Panc1 (cell line): ENCODE data around the gene CLCN4. TPM values are rescaled to one million over a fixed set of nuclear protein-coding genes. Genes with fewer than 3 reads are reported as not detected.

ENCODE experiments used
- ATAC-seq: fragments of 200-7000 bp; cut with Tn5 transposase; 2 replicates; pipeline ENCODE4 v1.9.1; 2020; ENCODE audit warnings: mild to moderate bottlenecking, moderate library complexity
- BruUV-seq: library from RNA; stranded (reverse); fragments of 400-500 nt; replicated peaks from 2 replicates; lab custom pipeline; 2021; lab: Mats Ljungman, UMichigan
- CTCF ChIA-PET: fragments of 300-600 bp; sonication (Branson Sonifier 250); formaldehyde crosslinking; loops from one replicate; lab custom pipeline; 2022; ENCODE audit warnings: antibody characterized with exemption; lab: Charles Lee
- POLR2A ChIA-PET: fragments of 300-600 bp; sonication (Branson Sonifier 250); formaldehyde crosslinking; loops from one replicate; lab custom pipeline; 2022; ENCODE audit warnings: antibody characterized with exemption; lab: Charles Lee
- DNase-seq: peaks from one replicate; pipeline ENCODE4 v3.0.0-alpha.2; 2010; ENCODE audit warnings: low read depth, low spot score
- H3K27ac ChIP-seq: 2 replicates; pipeline ENCODE4 v1.5.1; 2011; ENCODE audit warnings: mild to moderate bottlenecking, low read length, inconsistent platforms
- H3K27me3 ChIP-seq: fragments of 200-500 bp; sonication (Bioruptor generic); 2 replicates; pipeline ENCODE4 v1.6.0; 2014; ENCODE audit warnings: low read length, inconsistent platforms; ENCODE audit not compliant: control insufficient read depth, insufficient read depth
- H3K36me3 ChIP-seq: fragments of 200-500 bp; sonication (Bioruptor generic); 2 replicates; pipeline ENCODE4 v1.5.1; 2014; ENCODE audit warnings: inconsistent platforms, mild to moderate bottlenecking, low read length, moderate library complexity; ENCODE audit not compliant: control insufficient read depth, insufficient read depth
- H3K4me1 ChIP-seq: 2 replicates; pipeline ENCODE4 v1.5.1; 2011; ENCODE audit warnings: inconsistent platforms, mild to moderate bottlenecking, low read length, moderate library complexity; ENCODE audit not compliant: control insufficient read depth, insufficient read depth
- H3K4me3 ChIP-seq, 2 experiments: 2 replicates each; pipeline ENCODE4 v1.5.1; 2011 to 2012; ENCODE audit warnings: low read depth in 2 of 2, low read length in 2 of 2, mild to moderate bottlenecking in 2 of 2, inconsistent platforms in 1 of 2, moderate library complexity in 1 of 2
- H3K9me3 ChIP-seq: fragments of 200-500 bp; sonication (Bioruptor generic); 2 replicates; pipeline ENCODE4 v1.5.1; 2014; ENCODE audit warnings: low read depth, mild to moderate bottlenecking, inconsistent platforms, low read length, moderate library complexity; ENCODE audit not compliant: control insufficient read depth, insufficient read depth
- CTCF ChIP-seq: fragments of 450-650 bp; IDR thresholded peaks from 2 replicates; pipeline ENCODE4 v1.5.1; 2017; ENCODE audit warnings: mild to moderate bottlenecking
- POLR2AphosphoS5 ChIP-seq: IDR thresholded peaks from 2 replicates; pipeline ENCODE4 v1.6.1; 2012; ENCODE audit warnings: mild to moderate bottlenecking, low read depth, low read length, moderate library complexity
- REST ChIP-seq, 2 experiments: IDR thresholded peaks; 2 replicates each; pipeline ENCODE4 v1.6.1; 2011 to 2012; ENCODE audit warnings: low read depth in 2 of 2, control low read depth in 1 of 2, low read length in 1 of 2, mild to moderate bottlenecking in 1 of 2, moderate library complexity in 1 of 2; ENCODE audit not compliant: insufficient read depth in 1 of 2
- SIN3A ChIP-seq: IDR thresholded peaks from 2 replicates; pipeline ENCODE4 v1.6.1; 2012; ENCODE audit warnings: low read depth, mild to moderate bottlenecking, low read length, moderate library complexity, borderline replicate concordance; ENCODE audit not compliant: insufficient read depth
- TCF7L2 ChIP-seq: IDR thresholded peaks from 2 replicates; pipeline ENCODE4 v1.6.1; 2011; ENCODE audit warnings: mild to moderate bottlenecking, low read depth, low read length, inconsistent platforms
- in situ Hi-C: cut with HindIII; loops from 2 replicates; pipeline ENCODE4 v1.10.0; 2016; ENCODE audit warnings: low sequenced_read_pairs, low pct_unique_long_range_greater_than_20kb
- intact Hi-C: fragments of 100-400 bp; cut with micrococcal nuclease; formaldehyde crosslinking; loops from one replicate; pipeline ENCODE4 v1.10.0; 2022; ENCODE audit not compliant: unreplicated experiment
- total RNA-seq: library from RNA; stranded (reverse); gene quantifications from one replicate; pipeline ENCODE4 v1.2.1, GENCODE V29; 2021; ENCODE audit not compliant: unreplicated experiment

The CLCN4 gene
- total RNA-seq, 1 experiment from 2014 or later = 2.5 TPM

GRCh38 chrX:10110316-10110935 is 46.3 kb upstream of the CLCN4 start:
- POLR2A ChIA-PET = no interaction called here
- in situ Hi-C loops = no loop called here

GRCh38 chrX:10110984-10111363 is 45.8 kb upstream of the CLCN4 start:
- no peaks in the 10 kb centered on the region for H3K4me1 ChIP-seq
- no peaks in the 10 kb centered on the region for H3K9me3 ChIP-seq
- intact Hi-C loops (no loop called here), in situ Hi-C loops (no loop called here)
- no peak overlapping the region for H3K27ac ChIP-seq
- DNase-seq (no peak), ATAC-seq (no peak)
- H3K27me3 ChIP-seq = no peaks in the 10 kb centered on the region
- H3K36me3 ChIP-seq = no peaks in the 10 kb centered on the region
- no TSS peak for BruUV-seq
- CTCF ChIA-PET = no interaction called here
- TF ChIP-seq CTCF (no peak), POLR2AphosphoS5 (no peak), TCF7L2 (no peak), REST (IDR thresholded peaks at IDR 0.05; ENCODE audit: insufficient read depth in 1 of 2, low read depth in 2 of 2, low read length in 1 of 2) (no peak), SIN3A (no peak)
- POLR2A ChIA-PET = no interaction called here
- H3K4me3 ChIP-seq = no peak overlapping the region

More at GRCh38 chrX:10110316-10110935, 46.3 kb upstream of the CLCN4 start:
- Histone ChIP-seq H3K9me3 (no peaks in the 10 kb centered on the region), H3K27me3 (no peaks in the 10 kb centered on the region), H3K4me1 (no peaks in the 10 kb centered on the region), H3K36me3 (no peaks in the 10 kb centered on the region), H3K4me3 (no peak overlapping the region), H3K27ac (no peak overlapping the region)
- DNase-seq (no peak), ATAC-seq (no peak)
- CTCF ChIA-PET = no interaction called here
- TF ChIP-seq REST (IDR thresholded peaks at IDR 0.05; ENCODE audit: insufficient read depth in 1 of 2, low read depth in 2 of 2, low read length in 1 of 2) (no peak), TCF7L2 (no peak), SIN3A (no peak), CTCF (no peak), POLR2AphosphoS5 (no peak)
- intact Hi-C loops = no loop called here
- BruUV-seq = no TSS peak
